Nephron progenitor cell (in vitro differentiated cells): ENCODE results near the gene FEN1.

Experiments used
- DNase-seq: peaks from one replicate; pipeline ENCODE4 v3.0.0; 2021
- H3K27ac Mint-ChIP-seq: 2 replicates; pipeline ENCODE4 v1.8.0; 2021; ENCODE audit warnings: mild to moderate bottlenecking, moderate library complexity, mixed read lengths
- H3K27me3 Mint-ChIP-seq: 2 replicates; pipeline ENCODE4 v1.8.0; 2021; ENCODE audit warnings: mild to moderate bottlenecking, low read depth, mixed read lengths; ENCODE audit not compliant: poor library complexity
- H3K36me3 Mint-ChIP-seq: 2 replicates; pipeline ENCODE4 v1.8.0; 2021; ENCODE audit warnings: low read depth, mixed read lengths
- H3K4me1 Mint-ChIP-seq: 2 replicates; pipeline ENCODE4 v1.8.0; 2021; ENCODE audit warnings: mixed read lengths
- H3K4me3 Mint-ChIP-seq: 2 replicates; pipeline ENCODE4 v1.8.0; 2021; ENCODE audit warnings: mild to moderate bottlenecking, moderate library complexity, mixed read lengths
- H3K9me3 Mint-ChIP-seq: 2 replicates; pipeline ENCODE4 v1.8.0; 2021; ENCODE audit warnings: mild to moderate bottlenecking, moderate library complexity, mixed read lengths
- TF ChIP-seq, protein P1 (sequence below): fragments of 200-600 bp; sonication (generic); IDR thresholded peaks from 2 replicates; pipeline ENCODE4 v1.5.0; 2021; ENCODE audit warnings: antibody characterized with exemption

FEN1 gene

DNA sequence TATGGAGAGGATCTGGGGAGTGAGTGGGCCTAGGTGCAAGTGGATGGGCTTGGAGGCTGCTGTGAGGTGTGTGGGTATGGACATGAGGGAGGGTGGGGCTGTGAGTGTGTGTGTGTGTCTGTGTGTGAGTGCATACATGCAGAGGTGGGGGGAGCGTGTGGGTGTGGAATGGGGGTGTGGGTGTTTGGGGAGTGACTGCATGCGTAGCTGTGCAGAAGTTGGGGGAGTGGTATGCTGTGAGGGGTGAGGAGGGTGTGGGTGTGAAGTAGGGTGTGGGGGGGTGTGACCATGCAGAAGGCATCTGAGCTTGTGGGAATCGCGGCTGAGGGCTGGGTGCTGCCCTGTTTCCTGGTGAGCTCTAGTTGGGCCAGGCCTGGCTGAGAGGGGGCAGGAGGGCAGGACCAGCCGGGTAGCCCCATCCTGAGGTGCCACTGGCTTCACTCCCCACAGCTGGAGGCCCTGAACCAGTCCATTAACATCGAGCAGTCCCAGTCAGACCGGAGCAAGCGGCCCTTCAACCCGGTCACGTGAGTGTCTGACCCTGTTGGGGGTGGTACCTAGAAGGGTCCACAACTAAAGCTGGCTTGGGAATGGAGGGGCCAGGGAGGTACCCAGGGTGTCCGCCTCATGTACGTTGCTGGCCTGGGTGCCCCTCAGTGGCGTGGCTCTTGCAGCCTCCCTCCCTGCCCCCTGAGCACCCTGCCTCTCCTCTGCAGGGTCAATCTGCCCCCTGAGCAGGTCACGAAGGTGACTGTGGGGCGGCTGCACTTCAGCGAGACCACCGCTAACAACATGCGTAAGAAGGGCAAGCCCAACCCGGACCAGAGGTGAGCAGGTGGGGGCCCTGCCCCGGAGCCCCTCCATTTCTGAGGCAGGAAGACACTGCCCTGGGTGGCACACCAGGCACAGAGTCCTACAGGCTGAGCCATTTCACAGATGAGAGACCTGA, 16.8 kb upstream of the FEN1 start:
- no peaks in the 10 kb centered on the region for H3K9me3 Mint-ChIP-seq
- no peak overlapping the region for H3K27ac Mint-ChIP-seq
- H3K4me3 Mint-ChIP-seq, result no peak overlapping the region
- no peak for DNase-seq
- peaks cover 3% of the 10 kb centered on the region for H3K27me3 Mint-ChIP-seq
- peaks cover 6% of the 10 kb centered on the region for H3K36me3 Mint-ChIP-seq
- peaks cover 58% of the 10 kb centered on the region for H3K4me1 Mint-ChIP-seq
- TF ChIP-seq, protein P1, sequence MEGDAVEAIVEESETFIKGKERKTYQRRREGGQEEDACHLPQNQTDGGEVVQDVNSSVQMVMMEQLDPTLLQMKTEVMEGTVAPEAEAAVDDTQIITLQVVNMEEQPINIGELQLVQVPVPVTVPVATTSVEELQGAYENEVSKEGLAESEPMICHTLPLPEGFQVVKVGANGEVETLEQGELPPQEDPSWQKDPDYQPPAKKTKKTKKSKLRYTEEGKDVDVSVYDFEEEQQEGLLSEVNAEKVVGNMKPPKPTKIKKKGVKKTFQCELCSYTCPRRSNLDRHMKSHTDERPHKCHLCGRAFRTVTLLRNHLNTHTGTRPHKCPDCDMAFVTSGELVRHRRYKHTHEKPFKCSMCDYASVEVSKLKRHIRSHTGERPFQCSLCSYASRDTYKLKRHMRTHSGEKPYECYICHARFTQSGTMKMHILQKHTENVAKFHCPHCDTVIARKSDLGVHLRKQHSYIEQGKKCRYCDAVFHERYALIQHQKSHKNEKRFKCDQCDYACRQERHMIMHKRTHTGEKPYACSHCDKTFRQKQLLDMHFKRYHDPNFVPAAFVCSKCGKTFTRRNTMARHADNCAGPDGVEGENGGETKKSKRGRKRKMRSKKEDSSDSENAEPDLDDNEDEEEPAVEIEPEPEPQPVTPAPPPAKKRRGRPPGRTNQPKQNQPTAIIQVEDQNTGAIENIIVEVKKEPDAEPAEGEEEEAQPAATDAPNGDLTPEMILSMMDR, result no peak

DNA sequence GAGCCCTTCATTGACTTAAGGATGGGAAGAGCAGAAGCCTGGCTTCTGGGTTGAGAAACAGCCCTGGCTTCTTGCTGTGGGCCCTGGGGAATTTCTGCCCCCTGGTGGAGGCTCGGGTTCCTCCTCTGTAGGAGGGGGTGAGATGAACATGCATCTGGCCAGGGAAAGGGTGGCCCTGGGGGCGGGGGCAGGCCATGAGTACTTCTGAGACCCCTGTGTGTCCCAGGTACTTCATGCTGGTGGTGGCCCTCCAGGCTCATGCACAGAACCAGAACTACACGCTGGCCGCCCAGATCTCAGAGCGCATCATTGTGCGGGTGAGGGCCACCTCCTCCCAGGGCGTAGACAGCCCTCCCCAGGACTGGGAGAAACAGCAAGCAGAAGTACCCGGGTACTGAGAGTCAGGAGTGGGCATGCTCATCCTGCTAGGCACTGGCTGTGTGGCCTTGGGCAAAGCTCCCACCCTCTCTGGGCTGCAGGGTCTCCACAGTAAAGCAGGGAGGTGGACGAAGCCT, 16.1 kb upstream of the FEN1 start:
- Mint-ChIP-seq H3K4me1 (peaks cover 53% of the 10 kb centered on the region), H3K4me3 (no peak overlapping the region), H3K36me3 (peaks cover 6% of the 10 kb centered on the region), H3K27ac (no peak overlapping the region), H3K27me3 (peaks cover 3% of the 10 kb centered on the region), H3K9me3 (no peaks in the 10 kb centered on the region)
- peak; percentile 62 for DNase-seq
- TF ChIP-seq, protein P1, result peak; percentile 58

DNA sequence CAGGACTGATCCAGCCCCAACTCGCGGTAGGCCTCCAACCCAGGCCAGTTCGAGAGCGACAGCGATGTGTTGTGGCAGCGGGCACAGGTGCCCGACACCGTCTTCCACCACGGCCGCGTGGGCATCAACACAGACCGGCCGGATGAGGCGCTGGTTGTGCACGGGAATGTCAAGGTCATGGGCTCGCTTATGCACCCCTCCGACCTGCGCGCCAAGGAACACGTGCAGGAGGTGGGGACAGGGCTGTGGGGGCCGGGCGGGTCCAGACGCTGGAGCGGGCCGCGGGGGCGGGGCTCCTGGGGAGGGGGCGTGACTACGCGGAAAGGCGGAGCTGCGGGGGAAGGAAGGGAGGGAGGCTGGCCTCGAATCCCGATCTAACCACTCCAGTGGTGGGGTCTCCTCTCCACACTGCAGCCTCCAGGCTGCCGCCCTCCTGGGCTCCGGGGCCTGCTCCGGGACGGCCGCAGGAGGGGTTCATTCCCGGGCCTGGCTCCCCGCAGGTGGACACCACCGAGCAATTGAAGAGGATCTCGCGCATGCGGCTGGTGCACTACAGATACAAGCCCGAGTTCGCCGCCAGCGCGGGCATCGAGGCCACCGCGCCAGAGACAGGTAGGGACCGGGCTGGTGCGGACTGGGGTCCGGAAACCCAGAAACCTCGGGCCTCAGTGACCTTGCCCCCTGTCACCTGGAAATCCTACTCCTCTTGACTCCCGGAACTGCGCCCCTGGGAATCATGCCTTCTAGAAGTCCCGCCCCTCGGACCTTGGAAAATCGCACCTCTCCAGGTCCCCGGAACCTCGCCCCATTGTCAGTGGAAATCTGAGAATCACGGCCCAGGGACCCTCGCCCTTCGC, 15.2 kb upstream of the FEN1 start:
- Mint-ChIP-seq H3K36me3 (peaks cover 6% of the 10 kb centered on the region), H3K4me3 (no peak overlapping the region), H3K27me3 (peaks cover 3% of the 10 kb centered on the region), H3K4me1 (peaks cover 47% of the 10 kb centered on the region), H3K27ac (peak overlapping the region; percentile 39), H3K9me3 (no peaks in the 10 kb centered on the region)
- DNase-seq, result peak; percentile 52
- TF ChIP-seq, protein P1, result no peak

DNA sequence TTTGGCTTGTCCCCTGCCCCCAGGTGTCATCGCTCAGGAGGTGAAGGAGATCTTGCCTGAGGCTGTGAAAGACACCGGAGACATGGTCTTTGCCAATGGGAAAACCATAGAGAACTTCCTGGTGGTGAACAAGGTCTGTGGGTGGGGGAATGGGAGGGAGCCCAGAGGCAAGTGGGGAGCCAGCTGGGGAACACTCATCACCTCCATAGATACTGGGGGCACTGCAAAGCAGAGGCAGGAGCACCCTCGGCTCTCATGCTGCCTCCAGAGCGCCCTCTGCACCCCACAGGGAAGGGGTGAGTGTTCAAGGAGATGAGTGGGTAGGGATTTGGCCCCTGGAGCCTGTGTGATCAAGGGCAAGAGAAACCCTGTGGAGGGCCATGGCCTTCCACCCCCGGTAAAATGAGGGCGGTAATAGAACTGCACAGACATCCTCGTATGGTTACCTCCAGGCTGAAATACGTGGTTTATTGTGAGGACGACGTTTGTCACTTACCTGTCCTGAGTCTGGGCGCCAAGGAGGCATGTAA, 14.3 kb upstream of the FEN1 start:
- H3K36me3 Mint-ChIP-seq, result peaks cover 10% of the 10 kb centered on the region
- TF ChIP-seq, protein P1, result no peak
- H3K27ac Mint-ChIP-seq, result no peak overlapping the region
- DNase-seq, result no peak
- H3K4me1 Mint-ChIP-seq, result peaks cover 42% of the 10 kb centered on the region
- H3K27me3 Mint-ChIP-seq, result peaks cover 3% of the 10 kb centered on the region
- H3K9me3 Mint-ChIP-seq, result no peaks in the 10 kb centered on the region
- H3K4me3 Mint-ChIP-seq, result no peak overlapping the region

DNA sequence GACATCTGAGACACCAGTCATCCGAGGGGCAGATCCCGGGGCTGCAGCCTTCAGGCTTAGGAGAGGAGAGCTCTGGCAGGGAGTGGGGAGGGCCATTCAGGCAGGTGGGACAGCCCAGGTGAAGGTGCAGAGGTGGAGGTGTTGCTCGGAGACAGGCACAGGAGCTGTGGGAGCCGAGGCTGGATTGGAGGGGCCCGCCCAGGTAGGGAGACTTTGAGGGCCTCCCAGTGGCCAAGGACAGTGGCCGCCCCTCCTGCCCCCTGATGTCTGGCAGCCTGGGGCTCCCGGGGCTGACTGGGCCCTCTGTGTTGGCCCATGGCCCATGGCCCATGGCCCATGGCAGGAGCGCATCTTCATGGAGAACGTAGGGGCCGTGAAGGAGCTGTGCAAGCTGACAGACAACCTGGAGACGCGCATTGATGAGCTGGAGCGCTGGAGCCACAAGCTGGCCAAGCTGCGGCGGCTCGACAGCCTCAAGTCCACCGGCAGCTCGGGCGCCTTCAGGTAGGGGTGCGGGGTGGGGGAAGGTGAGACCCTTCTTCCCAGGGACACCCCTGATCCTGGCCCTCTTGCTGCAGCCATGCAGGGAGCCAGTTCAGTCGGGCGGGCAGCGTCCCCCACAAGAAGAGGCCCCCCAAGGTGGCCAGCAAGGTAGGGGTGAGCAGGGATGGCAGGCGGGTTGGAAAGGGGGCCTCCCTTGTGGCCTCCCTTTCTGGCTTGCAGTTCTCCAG, 13.6 kb upstream of the FEN1 start:
- Mint-ChIP-seq H3K36me3 (peaks cover 14% of the 10 kb centered on the region), H3K4me3 (no peak overlapping the region), H3K4me1 (peaks cover 41% of the 10 kb centered on the region), H3K27me3 (peaks cover under 1% of the 10 kb centered on the region), H3K9me3 (no peaks in the 10 kb centered on the region), H3K27ac (no peak overlapping the region)
- no peak for DNase-seq
- TF ChIP-seq, protein P1, result no peak
